Hepatocyte (in vitro differentiated cells): ENCODE measurements around the gene C19orf81.

Experiments used
- EZH2phosphoT487 ChIP-seq: fragments of 200-600 bp; sonication (generic); IDR thresholded peaks from one replicate; pipeline ENCODE4 v1.6.1; 2018; ENCODE audit warnings: antibody characterized with exemption, mild to moderate bottlenecking, low read depth, moderate library complexity; ENCODE audit not compliant: unreplicated experiment, severe bottlenecking
- TF ChIP-seq, protein P1 (sequence below): fragments of 200-600 bp; sonication (generic); IDR thresholded peaks from 2 replicates; pipeline ENCODE4 v1.5.1; 2016; ENCODE audit warnings: antibody characterized with exemption, mild to moderate bottlenecking; ENCODE audit not compliant: poor library complexity

DNA sequence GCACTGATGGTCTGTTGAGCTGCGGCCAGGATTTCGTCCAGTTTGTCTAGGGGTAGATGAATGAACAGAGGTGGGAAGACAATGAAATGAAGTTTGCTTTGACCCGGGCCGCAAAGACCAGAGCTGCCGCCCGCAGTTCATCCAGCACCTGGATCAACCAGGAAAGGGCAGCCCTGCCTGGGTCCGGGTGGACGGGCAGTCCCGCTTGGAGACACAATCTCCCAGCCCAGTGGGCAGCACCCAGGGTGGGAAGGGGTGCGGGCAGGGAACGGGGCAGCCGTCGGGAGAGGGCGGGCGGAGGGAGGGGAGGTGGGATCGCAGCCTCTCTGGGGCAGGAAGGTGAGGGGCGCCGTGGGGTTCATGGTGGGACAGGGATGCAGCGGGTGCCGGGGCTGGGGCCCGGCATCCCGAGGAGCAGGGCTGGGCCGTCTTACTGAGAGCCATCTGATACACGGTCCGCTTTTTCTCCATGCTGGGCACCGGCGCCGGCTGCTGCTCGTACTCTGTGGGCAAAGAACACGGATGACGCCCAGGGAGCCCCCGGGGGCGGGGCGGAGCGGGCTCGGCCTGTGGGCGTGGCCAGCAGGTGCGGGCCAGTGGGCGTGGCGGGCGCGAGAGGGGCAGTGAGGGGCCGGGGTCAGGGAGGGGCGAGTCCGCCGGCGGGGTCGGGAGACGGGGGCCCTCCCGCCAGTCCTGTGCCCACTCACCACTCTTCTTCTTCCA, 37.2 kb downstream of the C19orf81 start:
- TF ChIP-seq EZH2phosphoT487, result no peak
- TF ChIP-seq, protein P1, sequence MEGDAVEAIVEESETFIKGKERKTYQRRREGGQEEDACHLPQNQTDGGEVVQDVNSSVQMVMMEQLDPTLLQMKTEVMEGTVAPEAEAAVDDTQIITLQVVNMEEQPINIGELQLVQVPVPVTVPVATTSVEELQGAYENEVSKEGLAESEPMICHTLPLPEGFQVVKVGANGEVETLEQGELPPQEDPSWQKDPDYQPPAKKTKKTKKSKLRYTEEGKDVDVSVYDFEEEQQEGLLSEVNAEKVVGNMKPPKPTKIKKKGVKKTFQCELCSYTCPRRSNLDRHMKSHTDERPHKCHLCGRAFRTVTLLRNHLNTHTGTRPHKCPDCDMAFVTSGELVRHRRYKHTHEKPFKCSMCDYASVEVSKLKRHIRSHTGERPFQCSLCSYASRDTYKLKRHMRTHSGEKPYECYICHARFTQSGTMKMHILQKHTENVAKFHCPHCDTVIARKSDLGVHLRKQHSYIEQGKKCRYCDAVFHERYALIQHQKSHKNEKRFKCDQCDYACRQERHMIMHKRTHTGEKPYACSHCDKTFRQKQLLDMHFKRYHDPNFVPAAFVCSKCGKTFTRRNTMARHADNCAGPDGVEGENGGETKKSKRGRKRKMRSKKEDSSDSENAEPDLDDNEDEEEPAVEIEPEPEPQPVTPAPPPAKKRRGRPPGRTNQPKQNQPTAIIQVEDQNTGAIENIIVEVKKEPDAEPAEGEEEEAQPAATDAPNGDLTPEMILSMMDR, result no peak
